Tongue (tissue), 2 donors: Measurements from ENCODE around the gene DCHS2. TPM values are rescaled to one million over a fixed set of nuclear protein-coding genes. Genes with fewer than 3 reads are reported as not detected.
"Not testable (repeated sequence)": the region's sequence is repeated elsewhere in the genome, so short reads cannot be mapped to it uniquely, and the experiment has no call there.

ENCODE experiments used
- DNase-seq: peaks from one replicate; pipeline ENCODE4 v3.0.0-alpha.2; 2015
- total RNA-seq: library from RNA; depleted of rRNA; stranded (reverse); fragments of >200 nt; gene quantifications from one replicate; pipeline ENCODE4 v1.2.3, GENCODE V29; 2014

DCHS2 gene
- total RNA-seq, 1 donor from 2014 or later: 13.6 TPM

DNA sequence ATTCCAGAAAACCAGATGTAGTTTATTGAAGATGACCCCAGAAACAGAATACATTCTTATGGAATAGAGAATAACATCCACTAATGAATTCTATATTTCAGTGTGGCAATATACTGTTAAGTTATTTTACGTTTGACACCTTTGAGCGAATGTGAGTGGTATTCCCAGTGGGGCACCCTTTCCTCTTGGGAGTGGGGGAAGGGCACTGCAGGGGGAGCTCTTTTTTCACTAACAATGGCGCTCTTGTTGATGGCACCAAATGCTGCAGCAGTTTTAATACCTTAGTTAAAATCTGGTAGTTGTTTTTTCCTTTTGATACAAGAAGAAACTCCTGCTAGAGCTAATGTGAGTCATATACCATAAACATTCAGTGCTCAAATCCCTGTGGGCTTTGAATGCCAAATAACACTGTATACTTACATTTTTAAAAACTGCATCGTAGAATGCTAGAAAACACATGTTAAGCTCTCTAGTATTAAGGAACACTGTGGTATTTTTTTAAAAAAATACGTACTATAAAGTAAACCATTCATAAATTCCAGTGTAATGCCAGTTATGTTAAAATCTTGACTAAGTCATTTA lies 178.5 kb downstream of the DCHS2 start:
- DNase-seq: no peak

DNA sequence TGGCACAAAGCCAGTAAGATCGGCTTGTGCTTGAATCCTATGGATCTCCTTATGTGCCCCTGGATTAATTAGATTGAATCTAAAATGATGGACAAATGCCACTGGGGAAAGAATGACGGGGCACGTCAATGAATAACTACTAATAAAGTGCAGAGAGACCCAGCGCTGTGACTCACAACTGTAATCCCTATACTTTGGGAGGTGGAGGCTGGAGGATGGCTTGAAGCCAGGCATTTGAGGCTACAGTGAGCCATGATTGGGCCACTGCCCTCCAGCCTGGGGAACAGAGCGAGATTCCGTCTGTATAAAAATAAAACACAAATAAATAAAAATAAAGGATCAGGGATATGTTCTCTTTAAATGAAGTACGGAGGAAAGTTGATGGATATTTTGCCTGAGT lies 179.4 kb downstream of the DCHS2 start:
- DNase-seq: no peak

DNA sequence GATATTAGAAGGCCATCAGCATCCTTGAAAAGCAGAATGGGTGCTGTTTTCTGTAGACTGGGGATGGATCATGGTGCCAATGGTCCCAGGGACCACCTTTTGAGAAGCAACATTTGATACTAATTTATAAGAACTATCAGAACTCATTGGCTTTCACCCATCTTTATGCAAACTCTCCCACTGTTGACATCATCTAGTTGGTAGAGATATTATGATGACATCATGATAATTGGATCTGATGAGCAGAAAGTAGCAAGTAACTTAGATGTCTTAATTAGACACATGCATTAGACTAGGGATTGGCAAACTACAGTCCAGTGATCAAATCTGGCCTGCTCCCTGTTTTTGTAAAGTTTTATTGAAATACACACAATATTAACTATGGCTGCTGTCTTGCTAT lies 181.0 kb downstream of the DCHS2 start:
- no peak for DNase-seq

DNA sequence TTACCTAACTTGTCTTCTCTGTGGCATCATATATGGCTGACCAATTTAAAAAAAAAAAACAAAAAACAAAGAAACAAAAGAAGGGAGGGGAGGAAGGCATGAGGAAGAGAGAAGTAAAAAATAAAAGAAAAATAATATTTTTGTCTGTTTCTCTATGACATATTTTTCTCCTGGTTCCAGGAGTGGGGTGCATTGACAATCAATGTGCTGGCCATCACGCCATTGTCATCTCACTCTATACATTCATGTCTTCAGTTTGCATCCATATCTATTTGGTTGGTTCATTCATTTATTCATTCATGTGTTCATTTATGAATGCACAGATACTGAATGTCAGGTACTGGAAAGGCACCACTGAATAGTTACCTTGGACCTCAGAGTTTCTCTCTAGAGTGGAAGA lies 183.4 kb downstream of the DCHS2 start:
- no peak for DNase-seq

DNA sequence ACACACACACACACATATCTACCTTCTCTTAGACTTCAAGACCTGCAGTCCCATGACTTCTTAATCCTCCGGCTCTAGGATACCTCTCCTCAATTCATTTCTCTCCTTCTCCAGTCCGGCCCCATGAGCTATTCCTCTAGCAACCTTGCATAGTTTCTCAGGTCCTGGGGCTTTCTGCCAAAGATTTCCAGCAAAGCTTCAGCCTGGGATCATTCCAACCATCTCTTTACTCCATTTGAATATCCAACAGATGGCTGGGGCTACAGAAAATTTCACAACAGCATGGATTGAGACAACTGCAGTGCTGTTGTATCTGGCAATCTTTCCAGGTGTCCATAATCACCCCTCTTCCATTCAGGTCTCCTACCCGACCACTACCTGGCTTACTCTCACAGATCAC lies 184.1 kb downstream of the DCHS2 start:
- DNase-seq: peak; percentile 14

DNA sequence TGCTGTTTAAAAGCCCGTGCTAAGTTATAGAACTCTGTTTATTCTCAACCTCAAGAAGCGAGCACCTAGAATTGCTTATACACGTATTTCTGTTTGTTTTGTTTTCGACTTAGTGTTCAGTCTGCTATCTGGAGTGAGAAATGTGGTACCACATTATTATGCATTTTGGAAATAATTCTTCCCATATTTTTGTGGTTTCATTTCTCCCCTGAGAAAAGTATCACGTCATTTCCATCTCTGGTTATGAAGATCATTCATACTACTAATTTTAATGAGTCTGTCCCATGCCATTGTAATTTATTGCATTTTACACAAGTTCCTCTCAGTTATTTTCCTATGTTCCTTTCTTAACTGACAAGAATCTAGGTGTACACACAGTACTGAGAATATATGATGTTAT lies 186.0 kb downstream of the DCHS2 start:
- DNase-seq: no peak

DNA sequence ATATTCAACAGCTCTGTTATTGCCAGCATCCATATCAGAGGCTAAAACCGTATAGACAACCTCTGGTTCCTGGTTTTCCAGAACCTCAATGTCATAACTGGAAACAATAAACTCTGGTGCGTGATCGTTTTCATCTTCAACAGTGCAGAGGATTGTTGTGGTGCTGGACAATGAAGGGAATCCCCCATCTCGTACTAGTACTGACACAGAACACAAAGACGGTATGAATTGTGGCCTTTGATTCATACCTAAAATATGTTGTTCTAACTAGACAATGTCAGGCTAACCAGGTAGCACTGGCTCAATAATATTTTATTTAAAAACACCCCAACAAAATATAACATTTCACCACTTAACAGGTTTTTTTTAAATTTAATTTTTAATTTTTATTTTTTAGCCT lies 186.9 kb downstream of the DCHS2 start:
- DNase-seq: no peak

DNA sequence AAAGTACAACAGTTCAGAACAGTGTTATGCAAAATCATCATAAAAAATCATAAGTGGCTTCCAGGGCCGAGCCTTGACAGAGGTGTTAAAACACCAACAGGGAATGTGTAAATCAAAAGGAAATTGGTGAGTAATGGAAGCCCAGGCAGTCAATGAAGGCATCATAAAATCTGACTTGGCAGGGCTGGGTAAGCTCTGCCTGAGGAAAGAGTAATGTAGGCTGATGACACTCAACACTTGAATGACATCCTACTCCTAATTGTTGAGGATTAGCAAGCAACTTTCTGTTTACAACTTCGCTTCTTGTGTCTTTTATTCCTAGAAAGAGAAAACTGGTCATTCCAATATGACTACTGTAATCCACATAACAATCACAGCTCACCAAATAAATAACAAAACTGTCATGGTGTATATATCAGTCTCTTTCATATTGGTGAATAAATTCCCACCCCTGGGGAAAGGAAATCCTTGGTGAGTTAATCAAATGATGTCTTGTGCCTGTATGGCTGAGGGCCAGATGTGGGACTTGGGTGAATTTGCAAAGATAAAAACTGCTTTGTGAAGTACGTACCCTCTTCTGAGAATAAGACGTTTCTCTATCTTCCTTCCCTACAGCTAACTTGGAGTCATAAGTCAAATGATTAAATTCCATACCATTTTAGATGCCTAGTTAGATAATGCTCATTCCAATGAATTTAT lies 196.8 kb downstream of the DCHS2 start:
- no peak for DNase-seq

DNA sequence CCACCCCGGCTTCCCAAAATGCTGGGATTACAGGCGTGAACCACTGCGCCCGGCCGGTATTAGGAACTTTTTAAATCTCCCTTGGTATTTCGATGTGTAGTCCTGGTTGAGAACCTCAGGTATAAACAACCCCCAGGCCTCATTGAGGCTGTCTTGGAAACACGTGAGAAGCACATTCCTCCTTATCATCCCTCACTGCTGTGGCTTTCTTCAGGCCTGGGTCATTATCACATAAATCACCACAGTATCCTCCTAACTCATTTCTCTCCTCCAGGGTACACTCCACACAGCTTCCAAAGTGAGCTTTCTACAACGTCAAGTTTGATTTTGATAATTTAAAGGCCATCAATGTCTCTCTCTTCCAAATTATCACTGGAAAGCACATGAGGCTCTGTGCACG lies 198.2 kb downstream of the DCHS2 start:
- DNase-seq: no peak

DNA sequence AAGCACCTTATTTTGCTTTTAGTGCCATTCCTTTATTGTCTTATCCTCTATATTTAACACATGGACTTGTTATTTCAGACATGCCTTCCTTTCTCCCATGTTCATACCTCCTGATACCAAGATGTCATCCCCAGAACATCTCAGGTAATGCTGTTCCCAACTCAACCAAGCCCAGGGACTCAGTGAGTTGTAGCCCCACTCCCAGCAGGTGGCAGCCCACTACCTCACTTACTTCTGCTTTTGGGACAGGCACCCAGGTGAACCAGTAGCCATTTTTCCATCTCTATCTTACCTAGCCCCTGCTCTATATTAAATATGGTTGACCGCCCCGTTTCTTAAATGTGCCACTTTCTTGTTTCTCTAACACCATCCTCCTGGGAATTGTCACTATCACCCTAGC lies 199.0 kb downstream of the DCHS2 start:
- DNase-seq: no peak

DNA sequence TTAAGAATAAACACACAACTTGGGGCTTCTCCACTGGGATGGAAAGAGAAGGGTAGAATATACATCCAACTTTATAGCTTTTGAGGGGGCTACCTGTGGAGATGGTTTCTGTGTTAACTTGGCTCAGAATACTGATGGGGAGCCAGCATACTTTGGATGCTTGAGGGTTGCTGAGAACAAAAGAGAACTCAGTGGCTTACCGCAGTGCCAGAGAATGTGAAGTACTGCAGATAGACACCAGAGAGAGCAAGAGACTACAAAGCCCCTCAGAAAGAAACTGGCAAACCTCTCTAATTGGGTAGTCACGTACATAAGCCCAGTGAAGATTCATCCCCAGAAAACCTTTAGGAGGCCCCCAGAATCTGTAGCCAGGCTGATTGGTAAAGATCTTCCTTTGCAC lies 214.4 kb downstream of the DCHS2 start:
- DNase-seq: no peak

DNA sequence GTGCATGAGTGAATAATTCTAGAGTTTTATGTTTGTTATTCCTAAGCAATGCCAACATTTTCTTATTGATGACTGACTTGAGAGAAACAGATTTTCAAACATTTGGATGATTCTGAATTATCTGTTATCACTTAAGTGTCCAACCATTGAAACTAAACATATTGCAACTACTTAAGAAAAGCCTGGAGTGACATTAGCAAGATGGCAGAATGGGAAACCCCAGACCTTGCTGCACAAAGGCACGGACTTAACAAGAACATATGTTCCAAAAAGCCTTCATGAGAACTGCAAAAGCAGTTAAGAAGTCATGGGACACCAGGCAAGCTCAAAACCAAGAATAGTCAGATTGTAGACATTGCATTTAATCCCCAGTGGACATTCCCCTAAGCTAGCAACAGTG lies 215.1 kb downstream of the DCHS2 start:
- no peak for DNase-seq

DNA sequence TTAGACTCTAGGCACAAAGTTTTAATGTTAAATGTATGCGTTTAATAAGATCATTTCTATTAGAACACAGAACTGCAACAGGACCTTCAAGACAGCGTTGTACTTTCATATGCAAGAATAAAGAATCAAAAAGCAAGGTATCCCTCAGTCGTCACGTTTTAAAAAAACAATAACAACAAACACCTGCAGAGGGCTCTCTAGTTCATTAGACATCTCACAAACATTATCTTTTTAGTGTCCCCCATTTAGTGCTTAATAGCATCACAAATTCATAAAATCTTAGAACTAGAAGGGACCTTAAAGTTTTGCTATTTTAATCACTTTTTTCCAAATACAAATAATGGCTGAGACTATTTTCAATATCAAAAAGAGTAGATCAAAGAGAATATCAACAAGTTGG lies 236.6 kb downstream of the DCHS2 start:
- DNase-seq: no peak

DNA sequence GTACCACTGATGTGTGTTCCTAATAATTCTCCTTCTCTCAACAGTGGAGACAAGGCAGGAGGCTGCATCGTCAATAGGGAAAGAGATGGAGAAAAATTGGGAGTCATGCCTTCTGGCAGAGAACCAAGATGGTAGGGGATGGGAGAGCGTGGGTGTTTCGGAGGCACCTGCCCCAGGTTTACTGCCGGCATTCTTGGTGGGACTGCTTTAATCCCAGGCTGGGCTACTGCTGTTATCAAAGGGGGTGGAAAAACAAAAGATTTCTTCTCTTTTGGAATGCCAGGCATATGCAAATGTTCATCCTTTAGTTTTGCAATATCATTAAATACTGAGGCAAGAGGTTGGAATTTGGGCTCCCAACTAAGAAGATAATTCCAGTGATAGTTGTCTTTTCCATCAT lies 257.0 kb downstream of the DCHS2 start:
- no peak for DNase-seq

DNA sequence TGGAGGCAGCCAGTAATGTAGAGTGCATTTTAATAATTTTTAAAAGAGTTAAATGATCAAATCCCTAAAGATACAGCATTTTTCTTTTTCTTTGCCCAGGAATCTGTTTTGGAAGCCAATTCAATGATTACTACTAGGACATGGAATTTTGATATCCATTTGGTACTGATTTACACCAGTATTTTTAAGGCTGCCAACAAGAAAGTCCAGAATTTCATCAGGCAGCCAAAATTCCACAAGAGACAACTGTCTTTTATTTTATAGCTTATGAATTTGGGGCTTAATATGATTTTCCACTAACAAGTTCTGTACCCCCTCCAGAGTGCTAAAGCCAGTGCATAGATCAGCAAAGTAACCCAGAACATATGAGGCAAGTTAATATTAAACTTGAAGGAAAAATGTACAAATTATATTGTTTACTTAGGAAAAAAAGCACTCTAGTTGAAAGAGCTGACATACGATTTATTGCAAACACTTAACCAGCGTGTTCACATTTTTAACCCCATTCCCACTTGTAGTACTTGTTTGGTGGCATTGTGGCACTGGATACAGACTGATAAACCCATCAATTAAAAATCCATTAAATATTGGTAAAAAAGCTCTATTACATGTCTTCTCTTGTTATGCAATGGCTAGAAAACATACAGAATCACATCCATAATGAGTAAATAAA lies 259.7 kb downstream of the DCHS2 start:
- DNase-seq: no peak

DNA sequence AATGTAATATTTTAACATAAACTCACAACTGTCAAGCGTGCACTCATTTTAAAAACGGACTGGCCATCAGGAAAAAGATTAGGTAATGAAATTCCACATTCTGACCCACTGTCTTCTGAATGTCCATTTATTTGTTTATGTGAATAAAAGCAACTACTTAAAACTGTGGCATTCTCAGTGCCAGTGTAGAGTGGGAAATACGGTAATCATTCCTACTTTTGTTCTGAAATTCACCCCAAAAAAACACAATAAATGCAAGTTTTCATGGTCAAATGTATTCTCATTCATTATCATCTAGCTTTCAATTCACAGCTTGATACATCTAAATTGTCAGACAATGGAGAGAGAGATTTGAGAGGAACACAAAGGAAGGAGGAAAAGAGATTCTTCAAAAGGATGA lies 260.9 kb downstream of the DCHS2 start:
- no peak for DNase-seq

DNA sequence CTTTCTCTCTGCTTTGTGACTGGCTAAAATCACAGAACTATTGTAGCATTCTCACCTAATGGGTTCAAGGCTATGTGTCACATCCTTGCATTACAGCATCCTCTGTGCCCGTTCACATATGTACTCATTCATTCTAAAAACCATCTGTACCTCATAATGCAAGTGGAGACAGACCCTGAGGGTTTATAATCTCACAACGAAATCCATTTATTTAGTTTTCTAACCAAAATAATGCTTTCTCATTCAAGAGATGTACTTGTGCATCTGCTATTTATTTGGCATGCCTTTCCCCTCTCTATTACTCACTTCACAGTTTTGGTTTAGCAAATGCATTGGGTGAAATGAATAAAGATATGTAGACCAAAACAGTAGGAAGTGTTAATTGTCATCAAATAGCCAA lies 261.5 kb downstream of the DCHS2 start:
- no peak for DNase-seq

DNA sequence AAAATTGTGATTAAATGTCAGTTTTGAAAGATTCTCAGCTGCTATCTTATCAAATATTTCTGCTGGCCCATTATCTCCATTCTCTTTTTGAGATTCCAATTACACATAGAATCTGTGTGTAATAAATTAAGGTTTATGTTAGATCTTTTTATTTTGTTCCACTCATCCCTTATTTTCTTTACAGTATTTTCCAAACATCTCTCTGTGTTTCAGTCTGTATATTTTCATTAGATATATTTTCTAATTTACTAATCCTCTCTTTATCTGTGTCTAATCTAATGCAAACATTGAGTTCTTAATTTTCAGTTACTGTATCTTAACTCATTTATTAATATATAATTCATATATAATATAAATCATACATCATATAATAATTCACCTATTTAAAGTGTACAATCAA lies 268.7 kb downstream of the DCHS2 start:
- DNase-seq: no peak

DNA sequence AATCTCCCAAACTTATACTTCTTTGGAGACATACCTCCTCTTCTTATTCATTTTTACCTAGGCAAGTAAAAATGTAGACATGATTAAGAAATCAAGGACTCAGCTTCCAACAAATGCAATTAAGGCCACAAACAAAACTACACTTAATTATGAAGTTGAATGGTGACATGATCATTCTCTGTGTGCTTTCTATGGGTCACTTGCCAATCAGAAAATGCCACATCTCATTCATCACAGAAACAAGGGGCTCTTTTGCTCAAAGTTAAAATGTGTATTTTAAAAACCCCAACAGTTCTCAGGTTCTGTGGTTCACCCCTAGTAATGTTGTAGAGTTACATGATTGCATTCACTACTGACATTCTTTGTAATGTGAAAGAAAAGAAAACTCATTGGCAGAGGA lies 273.5 kb downstream of the DCHS2 start:
- DNase-seq: no peak

DNA sequence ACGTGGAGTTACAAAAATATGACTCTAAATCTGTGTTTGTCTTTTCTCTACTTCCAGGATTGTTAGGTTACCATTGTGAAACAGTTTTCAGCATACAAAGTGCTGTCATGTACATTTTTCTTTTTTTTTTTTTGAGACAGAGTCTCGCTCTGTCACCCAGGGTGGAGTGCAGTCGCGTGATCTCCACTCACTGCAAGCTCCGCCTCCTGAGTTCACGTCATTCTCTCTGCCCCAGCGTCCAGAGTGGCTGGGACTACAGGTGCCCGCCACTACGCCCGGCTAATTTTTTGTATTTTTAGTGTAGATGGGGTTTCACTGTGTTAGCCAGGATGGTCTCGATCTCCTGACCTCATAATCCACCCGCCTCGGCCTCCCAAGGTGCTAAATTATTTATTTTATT lies 274.2 kb downstream of the DCHS2 start:
- DNase-seq: not testable (repeated sequence)

DNA sequence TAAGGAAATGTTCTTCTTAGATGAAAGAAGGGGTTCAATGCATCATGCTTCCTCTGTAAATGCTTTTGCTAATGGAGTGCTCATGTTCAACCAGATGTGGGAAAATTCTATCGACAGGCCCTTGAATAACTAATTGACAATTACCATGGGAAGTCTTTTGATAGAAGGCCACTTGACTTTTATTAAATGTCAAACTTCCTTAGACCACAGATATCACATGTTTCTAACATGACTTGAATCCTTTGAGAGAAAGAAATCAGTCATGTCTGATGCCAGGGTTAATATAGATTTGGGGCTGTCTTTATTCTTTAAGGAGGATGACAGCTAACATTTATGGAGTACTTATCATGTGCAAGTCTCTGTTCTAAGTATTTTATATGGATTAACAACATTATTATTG lies 280.1 kb downstream of the DCHS2 start:
- DNase-seq: no peak

DNA sequence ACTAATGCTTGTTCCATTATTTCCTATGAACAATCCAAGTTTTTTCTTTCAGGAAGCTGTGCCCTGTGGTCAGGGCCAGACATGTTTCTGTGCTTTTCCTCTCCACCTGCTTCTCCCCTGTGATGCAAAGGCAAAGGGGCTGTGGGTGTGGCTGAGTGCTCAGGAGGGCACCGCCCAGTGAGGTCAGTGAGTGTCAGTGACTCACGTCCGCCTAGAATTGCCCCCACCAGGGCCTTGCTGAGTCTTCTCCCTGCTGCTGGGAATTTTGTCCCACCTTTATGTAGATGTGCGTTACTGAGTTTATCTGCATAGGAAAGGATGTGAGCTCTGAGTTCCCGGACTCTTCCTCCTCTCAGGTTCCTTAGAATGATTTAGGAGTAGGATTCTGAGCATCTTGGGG lies 283.2 kb downstream of the DCHS2 start:
- no peak for DNase-seq

DNA sequence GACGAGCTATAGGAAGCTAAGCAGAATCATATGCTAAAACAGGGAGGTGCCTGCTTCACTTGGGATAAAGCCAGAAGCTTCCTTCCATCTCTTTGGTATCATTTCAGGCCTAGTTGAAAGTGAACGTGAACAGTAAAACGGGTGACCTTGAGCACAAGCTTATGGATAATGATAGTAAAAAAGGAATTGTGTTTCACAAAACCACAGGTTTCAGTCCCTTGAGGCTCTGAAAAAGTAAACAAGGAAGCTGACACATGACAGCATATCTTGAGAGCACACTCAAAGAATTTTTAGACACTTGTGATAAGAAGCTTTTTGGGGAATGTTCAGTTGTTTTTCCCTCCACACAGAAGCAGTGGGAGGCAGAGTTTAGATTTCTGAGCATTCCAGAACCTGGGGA lies 286.1 kb downstream of the DCHS2 start:
- DNase-seq: no peak

DNA sequence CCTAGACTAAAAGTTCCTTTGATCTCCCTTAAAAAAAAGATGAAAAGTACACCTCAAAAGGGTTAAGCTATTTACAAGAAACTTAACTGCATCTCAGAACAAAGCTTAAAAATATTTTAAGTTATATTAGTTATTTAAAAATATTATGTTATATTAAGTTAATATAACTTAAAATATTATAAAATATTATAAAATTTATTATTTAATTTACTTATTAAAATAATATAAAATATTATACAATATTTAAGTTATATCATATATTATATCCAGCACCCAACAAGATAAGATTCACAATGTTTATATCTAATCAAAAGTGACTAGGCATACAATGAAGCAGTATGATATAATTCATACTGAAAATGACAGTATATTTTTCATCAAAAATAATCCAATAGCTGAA lies 296.9 kb downstream of the DCHS2 start:
- no peak for DNase-seq
